Karpas-422 (cell line): ENCODE results near the gene ESPN. TPM values are rescaled to one million over a fixed set of nuclear protein-coding genes. Genes with fewer than 3 reads are reported as not detected.

Experiments
- DNase-seq: peaks from one replicate; pipeline ENCODE4 v3.0.0-alpha.2; 2015
- H2AFZ ChIP-seq: fragments of 200-600 bp; sonication (generic); 2 replicates; pipeline ENCODE4 v1.6.1; 2014; ENCODE audit warnings: antibody characterized with exemption, low read length, mixed read lengths
- H3K27ac ChIP-seq: fragments of 200-600 bp; sonication (generic); 2 replicates; pipeline ENCODE4 v1.5.1; 2014; ENCODE audit warnings: mild to moderate bottlenecking, low read length, moderate library complexity
- H3K27me3 ChIP-seq: fragments of 200-600 bp; sonication (generic); 2 replicates; pipeline ENCODE4 v1.6.1; 2014; ENCODE audit warnings: low read length, mixed read lengths
- H3K36me3 ChIP-seq: fragments of 200-600 bp; sonication (generic); 2 replicates; pipeline ENCODE4 v1.6.1; 2014; ENCODE audit warnings: low read length, mixed read lengths; ENCODE audit not compliant: insufficient read depth
- H3K4me1 ChIP-seq: fragments of 200-600 bp; sonication (generic); 2 replicates; pipeline ENCODE4 v1.6.1; 2014; ENCODE audit warnings: mild to moderate bottlenecking, low read length, mixed read lengths
- H3K4me2 ChIP-seq: fragments of 200-600 bp; sonication (generic); 2 replicates; pipeline ENCODE4 v1.6.1; 2014; ENCODE audit warnings: low read length, low read depth, mild to moderate bottlenecking; ENCODE audit not compliant: poor library complexity, severe bottlenecking
- H3K4me3 ChIP-seq: fragments of 200-600 bp; sonication (generic); 2 replicates; pipeline ENCODE4 v1.5.1; 2014; ENCODE audit warnings: mild to moderate bottlenecking, antibody characterized with exemption, low read length, mixed read lengths
- H3K79me2 ChIP-seq: fragments of 200-600 bp; sonication (generic); 2 replicates; pipeline ENCODE4 v1.6.1; 2014; ENCODE audit warnings: mild to moderate bottlenecking, low read length, mixed read lengths
- H3K9ac ChIP-seq: fragments of 200-600 bp; sonication (generic); 2 replicates; pipeline ENCODE4 v1.6.0; 2014; ENCODE audit warnings: low read length
- H3K9me2 ChIP-seq: fragments of 200-600 bp; sonication (generic), shearing (Covaris generic); replicated peaks from 2 replicates; pipeline ENCODE4 v1.6.0; 2014; ENCODE audit warnings: mild to moderate bottlenecking, low read length, moderate library complexity; ENCODE audit not compliant: insufficient read depth
- H3K9me3 ChIP-seq: fragments of 300-700, 200-600 bp; sonication (generic); 2 replicates; pipeline ENCODE4 v1.6.1; 2014; ENCODE audit warnings: low read length, mixed read lengths
- H4K20me1 ChIP-seq: fragments of 200-600 bp; sonication (generic); 2 replicates; pipeline ENCODE4 v1.6.1; 2014; ENCODE audit warnings: mild to moderate bottlenecking, antibody characterized with exemption, low read length, low read depth; ENCODE audit not compliant: insufficient read depth
- total RNA-seq: library from RNA; depleted of rRNA; stranded (reverse); fragments of >200 nt; shearing (Covaris generic); gene quantifications from 2 replicates; pipeline ENCODE4 v1.2.3, GENCODE V29; 2014; ENCODE audit warnings: low replicate concordance

Gene ESPN
- total RNA-seq, 1 experiment from 2014 or later, result not detected

GRCh38 chr1:6503884-6504602 lies 79.5 kb downstream of the ESPN start:
- H2AFZ ChIP-seq, result no peak overlapping the region
- no peak overlapping the region for H3K4me3 ChIP-seq
- no peak for DNase-seq
- H3K4me1 ChIP-seq, result no peaks in the 10 kb centered on the region
- H4K20me1 ChIP-seq, result no peaks in the 10 kb centered on the region
- no peaks in the 10 kb centered on the region for H3K36me3 ChIP-seq
- no peaks in the 10 kb centered on the region for H3K79me2 ChIP-seq
- no peaks in the 10 kb centered on the region for H3K9me3 ChIP-seq
- no peaks in the 10 kb centered on the region for H3K27me3 ChIP-seq
- H3K9me2 ChIP-seq, result no peaks in the 10 kb centered on the region
- no peak overlapping the region for H3K4me2 ChIP-seq
- no peak overlapping the region for H3K27ac ChIP-seq
- H3K9ac ChIP-seq, result no peak overlapping the region

- Histone ChIP-seq H3K9me3 (no peaks in the 10 kb centered on the region), H3K4me2 (no peak overlapping the region), H3K4me1 (no peaks in the 10 kb centered on the region), H3K79me2 (no peaks in the 10 kb centered on the region), H3K9me2 (no peaks in the 10 kb centered on the region), H3K9ac (no peak overlapping the region), H3K4me3 (no peak overlapping the region), H3K36me3 (no peaks in the 10 kb centered on the region), H4K20me1 (no peaks in the 10 kb centered on the region), H2AFZ (no peak overlapping the region), H3K27me3 (no peaks in the 10 kb centered on the region), H3K27ac (no peak overlapping the region)
- no peak for DNase-seq
These were observed 80.3 kb downstream of the ESPN start for GRCh38 chr1:6504887-6505286.

- no peaks in the 10 kb centered on the region for H3K27me3 ChIP-seq
- H4K20me1 ChIP-seq, result no peaks in the 10 kb centered on the region
- H3K27ac ChIP-seq, result no peak overlapping the region
- H2AFZ ChIP-seq, result no peak overlapping the region
- no peaks in the 10 kb centered on the region for H3K79me2 ChIP-seq
- no peak overlapping the region for H3K9ac ChIP-seq
- no peaks in the 10 kb centered on the region for H3K4me1 ChIP-seq
- no peaks in the 10 kb centered on the region for H3K36me3 ChIP-seq
- H3K9me2 ChIP-seq, result no peaks in the 10 kb centered on the region
- H3K4me3 ChIP-seq, result no peak overlapping the region
- no peaks in the 10 kb centered on the region for H3K9me3 ChIP-seq
- no peak for DNase-seq
- no peak overlapping the region for H3K4me2 ChIP-seq
These were observed 81.0 kb downstream of the ESPN start for GRCh38 chr1:6505367-6506209.

- Histone ChIP-seq H3K79me2 (no peaks in the 10 kb centered on the region), H3K4me2 (no peak overlapping the region), H3K4me3 (no peak overlapping the region), H3K9ac (no peak overlapping the region), H3K36me3 (no peaks in the 10 kb centered on the region), H3K9me2 (no peaks in the 10 kb centered on the region), H2AFZ (no peak overlapping the region), H3K27me3 (no peaks in the 10 kb centered on the region), H3K4me1 (no peaks in the 10 kb centered on the region), H3K27ac (no peak overlapping the region), H4K20me1 (no peaks in the 10 kb centered on the region), H3K9me3 (no peaks in the 10 kb centered on the region)
- no peak for DNase-seq
These were observed 81.8 kb downstream of the ESPN start for GRCh38 chr1:6506210-6507036.

- Histone ChIP-seq H3K36me3 (no peaks in the 10 kb centered on the region), H3K27ac (no peak overlapping the region), H2AFZ (no peak overlapping the region), H3K9me2 (no peaks in the 10 kb centered on the region), H3K9me3 (no peaks in the 10 kb centered on the region), H3K4me2 (no peak overlapping the region), H3K4me3 (no peak overlapping the region), H3K27me3 (no peaks in the 10 kb centered on the region), H3K79me2 (no peaks in the 10 kb centered on the region), H4K20me1 (no peaks in the 10 kb centered on the region), H3K9ac (no peak overlapping the region), H3K4me1 (no peaks in the 10 kb centered on the region)
- no peak for DNase-seq
These were observed 82.5 kb downstream of the ESPN start for GRCh38 chr1:6507037-6507428.

DNA sequence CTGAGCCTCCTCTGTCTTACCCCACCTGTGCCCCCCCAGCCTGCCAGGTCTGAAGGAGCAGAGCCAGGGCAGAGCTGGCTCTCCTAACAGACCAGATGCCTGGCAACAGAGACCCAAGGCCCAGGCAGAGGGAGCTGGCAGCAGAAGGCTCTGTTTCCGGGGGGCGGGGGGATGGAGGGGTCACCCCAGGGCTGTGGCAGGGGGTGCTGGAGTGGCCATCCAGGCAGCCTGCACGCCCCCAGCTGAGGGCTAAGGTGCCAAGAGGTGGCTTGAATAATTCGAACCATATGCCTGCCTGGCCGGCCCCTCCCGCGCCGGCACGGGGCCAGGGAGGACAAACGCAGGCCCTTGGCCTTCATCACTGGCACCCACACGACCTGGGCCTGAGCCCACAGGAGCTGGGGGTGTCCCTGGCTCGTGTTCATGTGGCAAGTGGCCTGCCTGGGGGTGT lies 82.9 kb downstream of the ESPN start:
- no peak overlapping the region for H3K4me2 ChIP-seq
- H3K27ac ChIP-seq, result no peak overlapping the region
- no peaks in the 10 kb centered on the region for H3K9me3 ChIP-seq
- no peak overlapping the region for H2AFZ ChIP-seq
- no peaks in the 10 kb centered on the region for H3K4me1 ChIP-seq
- no peaks in the 10 kb centered on the region for H4K20me1 ChIP-seq
- H3K79me2 ChIP-seq, result no peaks in the 10 kb centered on the region
- H3K27me3 ChIP-seq, result no peaks in the 10 kb centered on the region
- H3K9me2 ChIP-seq, result no peaks in the 10 kb centered on the region
- H3K4me3 ChIP-seq, result no peak overlapping the region
- no peak overlapping the region for H3K9ac ChIP-seq
- no peak for DNase-seq
- H3K36me3 ChIP-seq, result no peaks in the 10 kb centered on the region

- Histone ChIP-seq H2AFZ (no peak overlapping the region), H4K20me1 (no peaks in the 10 kb centered on the region), H3K4me2 (no peak overlapping the region), H3K9me3 (no peaks in the 10 kb centered on the region), H3K79me2 (no peaks in the 10 kb centered on the region), H3K4me1 (no peaks in the 10 kb centered on the region), H3K27ac (no peak overlapping the region), H3K4me3 (no peak overlapping the region), H3K9me2 (no peaks in the 10 kb centered on the region), H3K27me3 (no peaks in the 10 kb centered on the region), H3K36me3 (no peaks in the 10 kb centered on the region), H3K9ac (no peak overlapping the region)
- DNase-seq, result no peak
These were observed 83.7 kb downstream of the ESPN start for GRCh38 chr1:6508154-6508815.
